Breast epithelium (tissue), 4 donors: ENCODE measurements around the gene SMIM33. TPM values are rescaled to one million over a fixed set of nuclear protein-coding genes. Genes with fewer than 3 reads are reported as not detected.
"Not testable (repeated sequence)": the region's sequence is repeated elsewhere in the genome, so short reads cannot be mapped to it uniquely, and the experiment has no call there.

Experiments
- DNase-seq, 2 donors: peaks; one replicate each; pipeline ENCODE4 v3.0.0-alpha.2; 2019; ENCODE audit warnings: low spot score in 2 of 2
- H3K27ac ChIP-seq, 2 donors: fragments of 200-600 bp; sonication (generic) in 1 of 2; one replicate each; pipeline ENCODE4 v1.5.1; 2016 to 2019; ENCODE audit warnings: mild to moderate bottlenecking in 1 of 2
- H3K27me3 ChIP-seq, 2 donors: fragments of 200-600 bp; sonication (generic) in 1 of 2; one replicate each; pipeline versions ENCODE4 v1.5.1 to v1.6.0; 2017 to 2019; ENCODE audit warnings: control low read depth in 1 of 2, mild to moderate bottlenecking in 1 of 2
- H3K36me3 ChIP-seq: fragments of 200-600 bp; one replicate; pipeline ENCODE4 v1.5.1; 2019
- H3K4me1 ChIP-seq, 2 donors: fragments of 200-600 bp; sonication (generic); one replicate each; pipeline ENCODE4 v1.5.1; 2016 to 2019; ENCODE audit warnings: control low read depth in 1 of 2
- H3K4me3 ChIP-seq, 3 donors: fragments of 200-600 bp; sonication (generic); 1 replicate in 2 of 3; 2 replicates in 1 of 3; pipeline ENCODE4 v1.5.1; 2016 to 2019; ENCODE audit warnings: mild to moderate bottlenecking in 3 of 3, moderate library complexity in 2 of 3
- H3K9me3 ChIP-seq, 2 donors: fragments of 200-600 bp; sonication (generic) in 1 of 2; one replicate each; pipeline ENCODE4 v1.5.1; 2016 to 2019; ENCODE audit warnings: control low read depth in 1 of 2
- POLR2A ChIP-seq: fragments of 450-650 bp; IDR thresholded peaks from one replicate; pipeline ENCODE4 v1.6.1; 2016; ENCODE audit warnings: antibody characterized with exemption, mild to moderate bottlenecking, moderate library complexity
- POLR2AphosphoS5 ChIP-seq, 3 donors: sonication (generic); formaldehyde crosslinking; IDR thresholded peaks; one replicate each; pipeline ENCODE4 v1.6.1; 2017; ENCODE audit warnings: antibody characterized with exemption in 3 of 3
- intact Hi-C: fragments of 100-400 bp; cut with DNase I; formaldehyde crosslinking; loops from one replicate; pipeline ENCODE4 v1.15.1; 2023; ENCODE audit warnings: low total_unique reads
- total RNA-seq, 3 donors: library from RNA; depleted of rRNA; stranded (reverse); fragments of >200 nt; gene quantifications; one replicate each; pipeline ENCODE4 v1.1.0, GENCODE V29; 2016
- TF ChIP-seq, protein P1 (sequence below), 3 donors: fragments of 450-650 bp; IDR thresholded peaks; one replicate each; pipeline ENCODE4 v1.5.1; 2016 to 2017; ENCODE audit warnings: antibody characterized with exemption in 3 of 3, mild to moderate bottlenecking in 3 of 3, moderate library complexity in 3 of 3

SMIM33 gene
- total RNA-seq, 3 donors from 2014 or later, result not detected

DNA sequence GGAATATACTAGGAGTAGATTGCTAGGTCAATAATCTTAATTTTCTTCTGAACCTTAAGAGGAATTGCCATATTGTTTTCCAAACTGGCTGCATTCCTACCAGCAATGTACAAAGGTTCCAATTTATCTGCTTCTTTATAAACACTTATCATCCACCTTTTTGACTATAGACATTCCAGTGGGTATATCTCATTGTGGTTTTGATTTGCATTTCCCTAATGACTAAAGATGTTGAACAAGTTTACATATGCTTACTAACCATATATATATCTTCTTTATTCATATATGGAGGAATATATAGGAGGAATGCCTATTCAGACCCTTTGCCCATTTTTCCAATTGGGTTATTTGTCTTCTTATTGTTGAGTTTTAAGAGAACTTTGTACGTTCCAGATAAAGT lies 39.1 kb upstream of the SMIM33 start:
- H3K9me3 ChIP-seq, result no peaks in the 10 kb centered on the region
- no peak for DNase-seq
- no peaks in the 10 kb centered on the region for H3K27me3 ChIP-seq
- no peaks in the 10 kb centered on the region for H3K4me1 ChIP-seq
- H3K36me3 ChIP-seq, result no peaks in the 10 kb centered on the region
- intact Hi-C loops, result no loop called here
- H3K27ac ChIP-seq, result no peak overlapping the region
- H3K4me3 ChIP-seq, result no peak overlapping the region
- TF ChIP-seq POLR2AphosphoS5 (IDR thresholded peaks at IDR 0.05) (no peak), POLR2A (no peak)
- TF ChIP-seq, protein P1, sequence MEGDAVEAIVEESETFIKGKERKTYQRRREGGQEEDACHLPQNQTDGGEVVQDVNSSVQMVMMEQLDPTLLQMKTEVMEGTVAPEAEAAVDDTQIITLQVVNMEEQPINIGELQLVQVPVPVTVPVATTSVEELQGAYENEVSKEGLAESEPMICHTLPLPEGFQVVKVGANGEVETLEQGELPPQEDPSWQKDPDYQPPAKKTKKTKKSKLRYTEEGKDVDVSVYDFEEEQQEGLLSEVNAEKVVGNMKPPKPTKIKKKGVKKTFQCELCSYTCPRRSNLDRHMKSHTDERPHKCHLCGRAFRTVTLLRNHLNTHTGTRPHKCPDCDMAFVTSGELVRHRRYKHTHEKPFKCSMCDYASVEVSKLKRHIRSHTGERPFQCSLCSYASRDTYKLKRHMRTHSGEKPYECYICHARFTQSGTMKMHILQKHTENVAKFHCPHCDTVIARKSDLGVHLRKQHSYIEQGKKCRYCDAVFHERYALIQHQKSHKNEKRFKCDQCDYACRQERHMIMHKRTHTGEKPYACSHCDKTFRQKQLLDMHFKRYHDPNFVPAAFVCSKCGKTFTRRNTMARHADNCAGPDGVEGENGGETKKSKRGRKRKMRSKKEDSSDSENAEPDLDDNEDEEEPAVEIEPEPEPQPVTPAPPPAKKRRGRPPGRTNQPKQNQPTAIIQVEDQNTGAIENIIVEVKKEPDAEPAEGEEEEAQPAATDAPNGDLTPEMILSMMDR (IDR thresholded peaks at IDR 0.05), result no peak

DNA sequence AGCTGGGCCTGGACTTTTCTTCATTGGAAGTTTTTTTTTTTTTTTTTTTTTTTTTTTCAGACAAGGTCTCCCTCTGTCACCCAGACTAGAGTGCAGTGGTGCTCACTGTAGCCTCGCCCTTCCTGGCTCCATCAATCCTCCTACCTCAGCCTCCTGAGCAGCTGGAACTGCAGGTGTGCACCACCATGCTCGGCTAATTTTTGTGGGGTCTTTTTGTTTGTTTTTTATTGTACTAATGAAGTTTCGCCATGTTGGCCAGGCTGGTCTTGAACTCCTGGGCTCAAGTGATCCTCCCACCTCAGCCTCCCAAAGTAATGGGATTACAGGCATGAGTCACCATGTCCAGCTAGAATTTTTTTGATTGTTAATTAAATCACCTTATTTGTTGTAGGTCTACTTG lies 35.1 kb upstream of the SMIM33 start:
- Histone ChIP-seq H3K4me1 (no peaks in the 10 kb centered on the region), H3K4me3 (no peak overlapping the region), H3K27ac (no peak overlapping the region), H3K36me3 (no peaks in the 10 kb centered on the region), H3K27me3 (no peaks in the 10 kb centered on the region), H3K9me3 (no peaks in the 10 kb centered on the region)
- TF ChIP-seq, protein P1 (IDR thresholded peaks at IDR 0.05), result no peak
- TF ChIP-seq POLR2A, result no peak
- no peak for TF ChIP-seq POLR2AphosphoS5 (IDR thresholded peaks at IDR 0.05)
- intact Hi-C loops, result no loop called here
- no peak for DNase-seq

DNA sequence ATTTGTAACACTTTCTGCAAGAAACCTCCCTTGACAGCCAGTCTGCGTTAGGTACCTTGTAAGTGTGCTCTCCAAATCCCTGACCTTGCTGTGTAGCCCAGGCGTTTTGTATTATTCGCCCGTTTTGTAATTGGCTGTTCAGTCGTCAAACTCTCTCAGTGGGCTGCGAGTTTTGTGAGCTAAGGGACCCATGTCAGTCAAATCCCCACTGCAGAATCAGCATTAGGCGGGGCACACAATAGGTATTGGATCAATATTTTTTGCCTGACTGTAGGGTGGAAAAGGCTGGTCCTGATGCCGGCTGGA lies 32.1 kb upstream of the SMIM33 start:
- TF ChIP-seq, protein P1 (IDR thresholded peaks at IDR 0.05), result no peak
- no peak for TF ChIP-seq POLR2A
- TF ChIP-seq POLR2AphosphoS5 (IDR thresholded peaks at IDR 0.05), result no peak
- no peaks in the 10 kb centered on the region for H3K36me3 ChIP-seq
- peak overlapping the region; percentile 97 for H3K27ac ChIP-seq
- H3K4me3 ChIP-seq, result peak overlapping the region; percentile 82 to 88 (median 85)
- H3K4me1 ChIP-seq, result no peaks in the 10 kb centered on the region
- no peaks in the 10 kb centered on the region for H3K27me3 ChIP-seq
- intact Hi-C loops, result no loop called here
- no peak for DNase-seq
- no peaks in the 10 kb centered on the region for H3K9me3 ChIP-seq

DNA sequence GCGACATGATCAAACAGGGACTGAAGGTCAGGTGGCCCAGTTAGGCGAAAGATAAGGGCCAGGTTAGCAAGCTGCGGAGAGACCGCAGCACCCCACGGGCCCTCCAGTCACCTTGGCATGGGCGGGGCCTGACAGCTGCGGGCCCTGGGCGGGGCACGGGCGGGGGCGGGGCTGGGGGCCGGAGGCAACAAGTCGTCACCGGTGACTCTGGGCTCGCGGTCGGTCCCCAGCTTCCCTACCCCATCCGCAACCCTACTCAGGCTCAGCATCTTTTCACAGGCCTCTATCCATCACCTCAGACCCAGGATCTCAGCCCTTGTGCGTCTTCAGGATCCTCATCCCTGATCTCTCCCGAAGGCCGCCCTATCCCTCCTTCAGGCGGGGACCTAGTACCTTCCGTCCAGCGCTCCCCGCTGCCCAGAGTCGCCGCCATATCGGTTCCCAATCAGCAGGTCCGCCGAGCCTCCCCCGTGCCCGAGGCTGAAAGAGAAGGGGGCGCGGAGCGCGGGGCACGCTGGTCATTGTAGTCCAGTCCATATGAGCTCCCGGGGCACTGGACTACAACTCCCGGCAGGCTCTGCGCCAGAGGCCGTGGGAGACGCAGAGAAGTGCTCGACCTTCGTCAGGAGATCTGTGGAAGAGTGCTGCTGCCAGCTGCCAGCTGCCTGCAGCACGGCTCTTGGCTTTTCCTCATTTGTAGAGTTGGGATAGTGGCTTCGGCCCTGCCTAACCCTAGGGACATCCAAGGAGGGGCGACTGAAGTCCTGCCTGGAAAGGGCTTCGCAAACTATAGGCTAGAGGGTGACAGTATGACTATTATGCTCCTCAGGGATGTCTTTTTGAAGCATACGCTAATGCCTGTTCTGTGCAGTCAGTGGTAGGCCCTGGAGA lies 31.5 kb upstream of the SMIM33 start, which contains the start of gene DNAJC18:
TSS of gene DNAJC18 (minus strand) at position 513 of the 891 bp plus-strand sequence. CDS start at position 433, 80 bp downstream.
- DNase-seq, result peak; percentile 79 to 91
- no peaks in the 10 kb centered on the region for H3K4me1 ChIP-seq
- no peaks in the 10 kb centered on the region for H3K27me3 ChIP-seq
- intact Hi-C loops, result no loop called here
- peak; percentile 69 to 75 (median 70) for TF ChIP-seq POLR2AphosphoS5 (IDR thresholded peaks at IDR 0.05)
- TF ChIP-seq, protein P1 (IDR thresholded peaks at IDR 0.05), result no peak
- peak within 1 kb of the TSS; percentile 82 to 88 (median 85) for H3K4me3 ChIP-seq
- H3K27ac ChIP-seq, result peak within 1 kb of the TSS; percentile 97
- H3K36me3 ChIP-seq, result no peaks in the 10 kb centered on the region
- H3K9me3 ChIP-seq, result no peaks in the 10 kb centered on the region

DNA sequence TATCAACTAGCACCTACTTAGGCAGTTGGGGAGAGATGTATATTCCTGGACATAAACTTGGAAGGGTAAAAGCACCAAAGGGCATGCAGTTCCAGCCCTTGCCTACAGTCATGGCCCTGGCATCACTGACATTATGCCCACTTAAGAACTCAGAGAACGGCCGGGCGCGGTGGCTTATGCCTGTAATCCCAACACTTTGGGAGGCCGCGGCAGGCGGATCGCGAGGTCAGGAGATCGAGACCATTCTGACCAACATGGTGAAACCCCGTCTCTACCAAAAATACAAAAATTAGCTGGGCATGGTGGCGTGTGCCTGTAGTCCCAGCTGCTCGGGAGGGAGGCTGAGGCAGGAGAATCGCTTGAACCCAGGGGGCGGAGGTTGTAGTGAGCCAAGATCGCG lies 30.4 kb upstream of the SMIM33 start:
- H3K9me3 ChIP-seq, H3K27me3 ChIP-seq, H3K4me1 ChIP-seq, H3K36me3 ChIP-seq, DNase-seq, intact Hi-C loops, H3K4me3 ChIP-seq, H3K27ac ChIP-seq: not testable (repeated sequence)
